SKM-1 treated with dmso at 0.1 percent for 144 hours (cell line): ENCODE results near the gene ACTR10.
A peak's percentile ranks its signal among the peaks of the same experiment; 100 is the strongest.
"Not testable (repeated sequence)": the region's sequence is repeated elsewhere in the genome, so short reads cannot be mapped to it uniquely, and the experiment has no call there.

Source experiments
- DNase-seq: peaks from one replicate; lab custom pipeline; 2025; ENCODE audit not compliant: unreplicated experiment; lab: John Stamatoyannopoulos, UW

The ACTR10 gene

GRCh38 chr14:58215191-58215914 lies 15.4 kb downstream of the ACTR10 start:
- no peak for DNase-seq

GRCh38 chr14:58216544-58216943 lies 16.6 kb downstream of the ACTR10 start:
- no peak for DNase-seq

GRCh38 chr14:58227096-58227819 lies 27.3 kb downstream of the ACTR10 start:
- DNase-seq = no peak

GRCh38 chr14:58238252-58239243 lies 38.6 kb downstream of the ACTR10 start:
- no peak for DNase-seq

GRCh38 chr14:58239244-58240195 lies 39.6 kb downstream of the ACTR10 start:
- peak; percentile 36 for DNase-seq

- DNase-seq = no peak
Measured at GRCh38 chr14:58243790-58244555, 44.0 kb downstream of the ACTR10 start.

GRCh38 chr14:58244556-58245387 lies 44.8 kb downstream of the ACTR10 start, which contains the start of gene PSMA3:
Gene PSMA3 (plus strand): TSS chr14:58244843. CDS start chr14:58244921, 78 bp downstream.
- DNase-seq = peak; percentile 89

- DNase-seq = no peak
Measured at GRCh38 chr14:58245562-58245961, 45.6 kb downstream of the ACTR10 start.

GRCh38 chr14:58249611-58250010 lies 49.7 kb downstream of the ACTR10 start:
- DNase-seq = no peak

GRCh38 chr14:58258156-58258555 lies 58.2 kb downstream of the ACTR10 start:
- DNase-seq = no peak

- DNase-seq = not testable (repeated sequence)
Measured at GRCh38 chr14:58262005-58262404, 62.1 kb downstream of the ACTR10 start.

- no peak for DNase-seq
Measured at GRCh38 chr14:58265401-58265800, 65.5 kb downstream of the ACTR10 start.

- DNase-seq = no peak
Measured at GRCh38 chr14:58270628-58271027, 70.7 kb downstream of the ACTR10 start.

GRCh38 chr14:58272588-58273372 lies 72.8 kb downstream of the ACTR10 start:
- DNase-seq = no peak

GRCh38 chr14:58274881-58275280 lies 74.9 kb downstream of the ACTR10 start:
- no peak for DNase-seq

GRCh38 chr14:58275527-58276190 lies 75.7 kb downstream of the ACTR10 start:
- DNase-seq = no peak

GRCh38 chr14:58276208-58276607 lies 76.3 kb downstream of the ACTR10 start:
- DNase-seq = no peak
